ENCODE measurements around the gene SLIT3.

DNA sequence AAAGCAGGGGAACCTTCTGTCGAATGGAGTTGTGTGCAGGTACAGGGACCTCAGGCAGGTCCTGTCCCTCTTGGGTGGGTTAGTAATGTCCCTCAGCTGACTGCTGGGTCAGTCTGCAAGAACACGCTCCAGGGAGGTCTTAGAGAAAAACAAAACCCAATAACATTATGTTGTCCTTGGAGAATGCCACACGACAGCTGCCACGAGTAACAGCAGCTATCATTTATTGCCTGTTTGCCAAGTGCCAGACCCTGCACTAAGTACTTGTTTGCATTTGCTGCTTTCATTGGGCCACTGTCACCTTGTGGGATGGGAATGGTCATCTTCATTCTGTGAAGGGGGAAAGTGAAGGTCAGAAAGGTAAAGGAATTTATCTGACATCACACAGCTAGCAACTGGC, 310.3 kb downstream of the SLIT3 start:
- TF ChIP-seq, protein P1, sequence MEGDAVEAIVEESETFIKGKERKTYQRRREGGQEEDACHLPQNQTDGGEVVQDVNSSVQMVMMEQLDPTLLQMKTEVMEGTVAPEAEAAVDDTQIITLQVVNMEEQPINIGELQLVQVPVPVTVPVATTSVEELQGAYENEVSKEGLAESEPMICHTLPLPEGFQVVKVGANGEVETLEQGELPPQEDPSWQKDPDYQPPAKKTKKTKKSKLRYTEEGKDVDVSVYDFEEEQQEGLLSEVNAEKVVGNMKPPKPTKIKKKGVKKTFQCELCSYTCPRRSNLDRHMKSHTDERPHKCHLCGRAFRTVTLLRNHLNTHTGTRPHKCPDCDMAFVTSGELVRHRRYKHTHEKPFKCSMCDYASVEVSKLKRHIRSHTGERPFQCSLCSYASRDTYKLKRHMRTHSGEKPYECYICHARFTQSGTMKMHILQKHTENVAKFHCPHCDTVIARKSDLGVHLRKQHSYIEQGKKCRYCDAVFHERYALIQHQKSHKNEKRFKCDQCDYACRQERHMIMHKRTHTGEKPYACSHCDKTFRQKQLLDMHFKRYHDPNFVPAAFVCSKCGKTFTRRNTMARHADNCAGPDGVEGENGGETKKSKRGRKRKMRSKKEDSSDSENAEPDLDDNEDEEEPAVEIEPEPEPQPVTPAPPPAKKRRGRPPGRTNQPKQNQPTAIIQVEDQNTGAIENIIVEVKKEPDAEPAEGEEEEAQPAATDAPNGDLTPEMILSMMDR (IDR thresholded peaks at IDR 0.05) = no peak
- TF ChIP-seq POLR2A (IDR thresholded peaks at IDR 0.05) = no peak
